Right lobe of liver (tissue), 4 donors: ENCODE data around the gene KLHL2.

ENCODE experiments used
- CTCF ChIP-seq, 4 donors: fragments of 200-600 bp in 3 of 4; fragments of 450-650 bp in 1 of 4; IDR thresholded peaks; one replicate each; pipeline versions ENCODE4 v1.5.1 to v1.8.0; 2016 to 2022; ENCODE audit warnings: antibody characterized with exemption in 4 of 4, mild to moderate bottlenecking in 2 of 4
- POLR2A ChIP-seq: fragments of 450-650 bp; IDR thresholded peaks from one replicate; pipeline ENCODE4 v1.6.1; 2017; ENCODE audit warnings: antibody characterized with exemption, mild to moderate bottlenecking
- donor health status: DM: no; HTN: no; CAD: no.
- donor health status: DM: no; HTN: no; CAD: no.
- donor health status: DM: no; HTN: yes; CAD: no.

GRCh38 chr4:165308606-165309005 is 101.2 kb downstream of the KLHL2 start:
- TF ChIP-seq CTCF (IDR thresholded peaks at IDR 0.05) (no peak), POLR2A (no peak)
